Spinal cord (tissue), 10 donors: ENCODE data around the gene SYT8. TPM values are rescaled to one million over a fixed set of nuclear protein-coding genes. Genes with fewer than 3 reads are reported as not detected.
A peak's percentile ranks its signal among the peaks of the same experiment; 100 is the strongest.

Experiments
- DNase-seq, 6 donors: peaks; one replicate each; pipeline versions ENCODE4 v3.0.0 to v3.0.0-alpha.2; 2013 to 2015; ENCODE audit warnings: low spot score in 6 of 6, low read depth in 4 of 6
- H3K27ac ChIP-seq: one replicate; pipeline ENCODE4 v1.5.1; 2013; ENCODE audit warnings: low read depth, low read length, control low read depth
- H3K27me3 ChIP-seq: one replicate; pipeline ENCODE4 v1.6.1; 2013; ENCODE audit warnings: low read length; ENCODE audit not compliant: control insufficient read depth, insufficient read depth
- H3K36me3 ChIP-seq: one replicate; pipeline ENCODE4 v1.6.1; 2013; ENCODE audit warnings: low read length; ENCODE audit not compliant: control insufficient read depth, insufficient read depth
- H3K4me1 ChIP-seq: one replicate; pipeline ENCODE4 v1.6.1; 2013; ENCODE audit warnings: low read length; ENCODE audit not compliant: control insufficient read depth, insufficient read depth
- H3K4me3 ChIP-seq: one replicate; pipeline ENCODE4 v1.5.1; 2013; ENCODE audit warnings: low read depth, low read length, control low read depth
- H3K9me3 ChIP-seq: one replicate; pipeline ENCODE4 v1.6.1; 2013; ENCODE audit warnings: low read length; ENCODE audit not compliant: control insufficient read depth, insufficient read depth
- WGBS: methylation state at CpG from one replicate; pipeline ENCODE4 v1.1.5; 2013; ENCODE audit warnings: missing lambda C conversion rate; ENCODE audit not compliant: insufficient coverage; 5-methylcytosine and 5-hydroxymethylcytosine counted together
- long read RNA-seq, 4 donors: transcript quantifications; one replicate each; lab custom pipeline, GENCODE V29; 2026
- polyA plus RNA-seq, 2 donors: library from polyadenylated mRNA; unstranded; fragments of 120-200 nt; gene quantifications; one replicate each; pipeline ENCODE4 v1.2.1, GENCODE V29; 2013; ENCODE audit not compliant: insufficient read length in 2 of 2
- total RNA-seq, 2 donors: library from RNA; depleted of rRNA in 1 of 2; stranded (reverse); fragments of 120-200 nt in 1 of 2; fragments of >200 nt in 1 of 2; gene quantifications; one replicate each; pipeline versions ENCODE4 v1.2.3 to v1.2.4, GENCODE V29; 2013 to 2014
- donor health status: healthy.

The SYT8 gene, protein sequence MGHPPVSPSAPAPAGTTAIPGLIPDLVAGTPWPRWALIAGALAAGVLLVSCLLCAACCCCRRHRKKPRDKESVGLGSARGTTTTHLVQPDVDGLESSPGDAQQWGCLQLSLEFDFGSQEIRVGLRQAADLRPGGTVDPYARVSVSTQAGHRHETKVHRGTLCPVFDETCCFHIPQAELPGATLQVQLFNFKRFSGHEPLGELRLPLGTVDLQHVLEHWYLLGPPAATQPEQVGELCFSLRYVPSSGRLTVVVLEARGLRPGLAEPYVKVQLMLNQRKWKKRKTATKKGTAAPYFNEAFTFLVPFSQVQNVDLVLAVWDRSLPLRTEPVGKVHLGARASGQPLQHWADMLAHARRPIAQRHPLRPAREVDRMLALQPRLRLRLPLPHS
- total RNA-seq (under 1 TPM in 1 of 2 donors, not detected in 1; 0.22 TPM), polyA plus RNA-seq (under 1 TPM in 1 of 2 donors, not detected in 1; 0.09 TPM)
- long read RNA-seq, donor 1: 0 reads
- long read RNA-seq, donor 2: 0 reads
- long read RNA-seq, donor 3: 0 reads
- long read RNA-seq, donor 4: 0 reads

GRCh38 chr11:1834779-1835670 is at the start of gene SYT8:
TSS of gene SYT8 (plus strand) at chr11:1834990. CDS start at chr11:1835106, 116 bp downstream.
- no peaks in the 10 kb centered on the region for H3K9me3 ChIP-seq
- DNase-seq: peak in 1 of 6 donors; percentile 15
- peaks cover 45% of the 10 kb centered on the region for H3K4me1 ChIP-seq
- no peaks in the 10 kb centered on the region for H3K36me3 ChIP-seq
- 88% methylated on average over 24 of the region's 26 CpGs for WGBS
- H3K27me3 ChIP-seq: peaks cover 8% of the 10 kb centered on the region
- H3K4me3 ChIP-seq: no peak within 1 kb of the TSS
- no peak within 1 kb of the TSS for H3K27ac ChIP-seq

GRCh38 chr11:1785749-1786413 is 48.9 kb upstream of the SYT8 start:
- Histone ChIP-seq H3K27ac (no peak overlapping the region), H3K4me1 (peaks cover 8% of the 10 kb centered on the region), H3K27me3 (no peaks in the 10 kb centered on the region), H3K9me3 (peaks cover 1% of the 10 kb centered on the region), H3K36me3 (no peaks in the 10 kb centered on the region), H3K4me3 (no peak overlapping the region)
- WGBS: 43% methylated on average over 18 of the region's 21 CpGs
- peak in 1 of 6 donors; percentile 45 for DNase-seq

- Histone ChIP-seq H3K36me3 (no peaks in the 10 kb centered on the region), H3K27me3 (no peaks in the 10 kb centered on the region), H3K4me3 (no peak overlapping the region), H3K27ac (no peak overlapping the region), H3K9me3 (peaks cover 1% of the 10 kb centered on the region), H3K4me1 (peaks cover 3% of the 10 kb centered on the region)
- no peak for DNase-seq
- 95% methylated on average over 4 of the region's 4 CpGs for WGBS
Measured at GRCh38 chr11:1786466-1786865, 48.3 kb upstream of the SYT8 start.

- no peaks in the 10 kb centered on the region for H3K4me1 ChIP-seq
- 93% methylated on average over 3 of the region's 6 CpGs for WGBS
- H3K36me3 ChIP-seq: no peaks in the 10 kb centered on the region
- H3K27me3 ChIP-seq: no peaks in the 10 kb centered on the region
- no peak for DNase-seq
- H3K9me3 ChIP-seq: peaks cover 1% of the 10 kb centered on the region
- no peak overlapping the region for H3K4me3 ChIP-seq
- no peak overlapping the region for H3K27ac ChIP-seq
Measured at GRCh38 chr11:1791912-1792311, 42.9 kb upstream of the SYT8 start.

GRCh38 chr11:1792461-1792860 is 42.3 kb upstream of the SYT8 start:
- H3K27ac ChIP-seq: no peak overlapping the region
- no peaks in the 10 kb centered on the region for H3K36me3 ChIP-seq
- DNase-seq: no peak
- no peak overlapping the region for H3K4me3 ChIP-seq
- H3K4me1 ChIP-seq: no peaks in the 10 kb centered on the region
- peaks cover 1% of the 10 kb centered on the region for H3K9me3 ChIP-seq
- WGBS: 85% methylated on average over 10 of the region's 12 CpGs
- no peaks in the 10 kb centered on the region for H3K27me3 ChIP-seq

- peak in 1 of 6 donors; percentile 50 for DNase-seq
- H3K27me3 ChIP-seq: no peaks in the 10 kb centered on the region
Measured at GRCh38 chr11:1793081-1793480, 41.7 kb upstream of the SYT8 start.

GRCh38 chr11:1796413-1797011 is 38.3 kb upstream of the SYT8 start:
- DNase-seq: no peak
- no peaks in the 10 kb centered on the region for H3K4me1 ChIP-seq
- no peaks in the 10 kb centered on the region for H3K9me3 ChIP-seq
- no peaks in the 10 kb centered on the region for H3K27me3 ChIP-seq
- H3K4me3 ChIP-seq: no peak overlapping the region
- WGBS: 78% methylated on average over 12 of the region's 12 CpGs
- no peaks in the 10 kb centered on the region for H3K36me3 ChIP-seq
- no peak overlapping the region for H3K27ac ChIP-seq

More at GRCh38 chr11:1793081-1793480, 41.7 kb upstream of the SYT8 start:
- Histone ChIP-seq H3K9me3 (peaks cover 1% of the 10 kb centered on the region), H3K4me3 (no peak overlapping the region), H3K27ac (no peak overlapping the region), H3K4me1 (no peaks in the 10 kb centered on the region), H3K36me3 (no peaks in the 10 kb centered on the region)
- WGBS: 80% methylated on average over 1 of the region's 3 CpGs

GRCh38 chr11:1797391-1798125 is 37.2 kb upstream of the SYT8 start:
- Histone ChIP-seq H3K9me3 (no peaks in the 10 kb centered on the region), H3K27ac (no peak overlapping the region), H3K36me3 (no peaks in the 10 kb centered on the region), H3K4me1 (no peaks in the 10 kb centered on the region), H3K4me3 (no peak overlapping the region), H3K27me3 (no peaks in the 10 kb centered on the region)
- 89% methylated on average over 13 of the region's 14 CpGs for WGBS
- DNase-seq: no peak
